ENCODE data around the gene CASZ1. TPM values are rescaled to one million over a fixed set of nuclear protein-coding genes. Genes with fewer than 3 reads are reported as not detected.

Gene CASZ1
- total RNA-seq, 4 donors from 2014 or later: 106 to 229 (median 160) TPM

- 81% methylated on average over 27 of the region's 52 CpGs for WGBS
- no peak overlapping the region for H3K27ac ChIP-seq
These were observed 136.6 kb downstream of the CASZ1 start for GRCh38 chr1:10659646-10660540.

DNA sequence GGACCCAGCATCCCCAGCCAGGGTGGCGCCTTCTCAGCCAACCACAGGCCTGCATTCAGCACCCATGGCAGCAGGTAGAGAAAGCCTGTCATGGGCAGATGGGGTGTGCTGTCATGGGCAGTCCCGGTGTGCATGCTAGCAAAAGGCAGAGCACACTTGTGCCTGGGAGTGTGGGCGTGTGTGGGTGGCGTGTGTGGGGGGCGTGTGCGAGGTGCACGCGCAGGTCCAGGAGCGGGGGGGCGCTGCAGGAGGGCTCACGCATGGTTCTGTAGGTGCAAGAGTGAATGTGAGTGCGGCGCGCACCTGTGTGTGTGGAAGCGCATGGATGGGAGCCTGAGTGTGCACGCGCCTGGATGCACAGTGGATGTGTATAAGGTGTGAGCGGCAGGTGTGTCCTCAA lies 137.2 kb downstream of the CASZ1 start:
- Histone ChIP-seq H3K4me3 (no peak overlapping the region), H3K36me3 (peaks cover 68% of the 10 kb centered on the region), H3K4me1 (no peaks in the 10 kb centered on the region), H3K27me3 (no peaks in the 10 kb centered on the region), H3K9me3 (no peaks in the 10 kb centered on the region), H3K27ac (no peak overlapping the region)
- DNase-seq (ENCODE audit: low spot score in 2 of 2): no peak
- WGBS: 93% methylated on average over 18 of the region's 18 CpGs
- TF ChIP-seq EP300 (IDR thresholded peaks at IDR 0.05) (no peak), POLR2A (IDR thresholded peaks at IDR 0.05) (no peak), POLR2AphosphoS5 (IDR thresholded peaks at IDR 0.05) (no peak)
- TF ChIP-seq, protein P1, sequence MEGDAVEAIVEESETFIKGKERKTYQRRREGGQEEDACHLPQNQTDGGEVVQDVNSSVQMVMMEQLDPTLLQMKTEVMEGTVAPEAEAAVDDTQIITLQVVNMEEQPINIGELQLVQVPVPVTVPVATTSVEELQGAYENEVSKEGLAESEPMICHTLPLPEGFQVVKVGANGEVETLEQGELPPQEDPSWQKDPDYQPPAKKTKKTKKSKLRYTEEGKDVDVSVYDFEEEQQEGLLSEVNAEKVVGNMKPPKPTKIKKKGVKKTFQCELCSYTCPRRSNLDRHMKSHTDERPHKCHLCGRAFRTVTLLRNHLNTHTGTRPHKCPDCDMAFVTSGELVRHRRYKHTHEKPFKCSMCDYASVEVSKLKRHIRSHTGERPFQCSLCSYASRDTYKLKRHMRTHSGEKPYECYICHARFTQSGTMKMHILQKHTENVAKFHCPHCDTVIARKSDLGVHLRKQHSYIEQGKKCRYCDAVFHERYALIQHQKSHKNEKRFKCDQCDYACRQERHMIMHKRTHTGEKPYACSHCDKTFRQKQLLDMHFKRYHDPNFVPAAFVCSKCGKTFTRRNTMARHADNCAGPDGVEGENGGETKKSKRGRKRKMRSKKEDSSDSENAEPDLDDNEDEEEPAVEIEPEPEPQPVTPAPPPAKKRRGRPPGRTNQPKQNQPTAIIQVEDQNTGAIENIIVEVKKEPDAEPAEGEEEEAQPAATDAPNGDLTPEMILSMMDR (IDR thresholded peaks at IDR 0.05): no peak

More at GRCh38 chr1:10659646-10660540, 136.6 kb downstream of the CASZ1 start:
- Histone ChIP-seq H3K36me3 (peaks cover 69% of the 10 kb centered on the region), H3K4me3 (no peak overlapping the region), H3K4me1 (no peaks in the 10 kb centered on the region), H3K9me3 (no peaks in the 10 kb centered on the region), H3K27me3 (no peaks in the 10 kb centered on the region)
- no peak for DNase-seq (ENCODE audit: low spot score in 2 of 2)
- TF ChIP-seq, protein P1 (IDR thresholded peaks at IDR 0.05): no peak
- TF ChIP-seq POLR2AphosphoS5 (IDR thresholded peaks at IDR 0.05) (no peak), POLR2A (IDR thresholded peaks at IDR 0.05) (no peak), EP300 (IDR thresholded peaks at IDR 0.05) (no peak)

GRCh38 chr1:10658396-10659066 lies 137.9 kb downstream of the CASZ1 start:
- no peaks in the 10 kb centered on the region for H3K27me3 ChIP-seq
- no peaks in the 10 kb centered on the region for H3K4me1 ChIP-seq
- peaks cover 72% of the 10 kb centered on the region for H3K36me3 ChIP-seq
- H3K4me3 ChIP-seq: no peak overlapping the region
- TF ChIP-seq POLR2A (IDR thresholded peaks at IDR 0.05): no peak
- H3K9me3 ChIP-seq: no peaks in the 10 kb centered on the region
- WGBS: 83% methylated on average over 3 of the region's 19 CpGs
- no peak overlapping the region for H3K27ac ChIP-seq
- no peak for DNase-seq (ENCODE audit: low spot score in 2 of 2)

DNA sequence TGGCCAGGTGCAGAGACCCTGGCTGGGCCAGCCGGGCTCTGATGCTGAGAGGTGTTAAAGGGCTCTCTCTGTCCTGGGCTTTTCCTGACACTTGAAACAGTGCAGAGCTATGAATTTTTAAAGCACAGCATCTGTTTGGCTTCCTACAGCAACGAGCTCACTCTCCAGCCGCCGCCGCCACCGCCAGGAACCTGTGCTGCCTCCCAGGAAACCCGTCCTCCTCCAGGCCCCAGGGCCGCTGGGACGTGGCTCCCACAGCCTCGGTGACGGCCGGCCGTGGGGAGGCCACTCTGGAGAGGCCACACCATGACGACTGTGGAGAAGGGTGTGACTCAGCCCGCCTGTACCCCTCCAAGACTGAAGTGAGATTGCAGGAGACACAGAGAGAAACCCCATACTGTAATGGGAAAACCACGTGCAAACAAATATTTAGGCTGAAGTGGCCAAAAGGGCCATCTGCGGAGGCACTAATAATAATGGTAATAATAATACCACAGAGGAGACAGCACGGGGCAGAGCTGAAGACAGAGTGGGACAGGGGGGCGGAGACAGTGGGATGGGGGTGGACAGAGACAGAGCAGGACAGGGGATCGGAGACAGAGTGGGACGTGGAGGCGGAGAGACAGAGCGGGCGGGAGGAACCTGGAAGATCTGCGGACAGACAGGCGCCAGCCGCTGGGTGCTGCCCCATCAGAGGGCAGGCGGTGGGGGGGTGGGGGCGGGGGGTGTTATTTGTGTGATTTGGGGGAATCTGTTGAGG lies 139.2 kb downstream of the CASZ1 start:
- H3K4me3 ChIP-seq: no peak overlapping the region
- no peak overlapping the region for H3K27ac ChIP-seq
- TF ChIP-seq, protein P1 (IDR thresholded peaks at IDR 0.05): no peak
- TF ChIP-seq POLR2AphosphoS5 (IDR thresholded peaks at IDR 0.05) (no peak), EP300 (IDR thresholded peaks at IDR 0.05) (no peak), POLR2A (IDR thresholded peaks at IDR 0.05) (no peak)
- peaks cover 84% of the 10 kb centered on the region for H3K36me3 ChIP-seq
- 76% methylated on average over 28 of the region's 29 CpGs for WGBS
- no peaks in the 10 kb centered on the region for H3K27me3 ChIP-seq
- DNase-seq (ENCODE audit: low spot score in 2 of 2): no peak
- H3K4me1 ChIP-seq: no peaks in the 10 kb centered on the region
- H3K9me3 ChIP-seq: no peaks in the 10 kb centered on the region

GRCh38 chr1:10656431-10656830 lies 140.0 kb downstream of the CASZ1 start:
- no peak overlapping the region for H3K27ac ChIP-seq
- DNase-seq (ENCODE audit: low spot score in 2 of 2): no peak
- 81% methylated on average over 2 of the region's 15 CpGs for WGBS
- no peak for TF ChIP-seq EP300 (IDR thresholded peaks at IDR 0.05)
- TF ChIP-seq POLR2AphosphoS5 (IDR thresholded peaks at IDR 0.05): no peak
- TF ChIP-seq POLR2A (IDR thresholded peaks at IDR 0.05): no peak
- TF ChIP-seq, protein P1 (IDR thresholded peaks at IDR 0.05): no peak
- no peaks in the 10 kb centered on the region for H3K9me3 ChIP-seq
- peaks cover 91% of the 10 kb centered on the region for H3K36me3 ChIP-seq
- no peaks in the 10 kb centered on the region for H3K27me3 ChIP-seq
- no peaks in the 10 kb centered on the region for H3K4me1 ChIP-seq
- no peak overlapping the region for H3K4me3 ChIP-seq
